ENCODE data around the gene GNG14.
"Not testable (repeated sequence)": the region's sequence is repeated elsewhere in the genome, so short reads cannot be mapped to it uniquely, and the experiment has no call there.

Gene GNG14

GRCh38 chr19:12695514-12695913 lies 7.7 kb downstream of the GNG14 start:
- ATAC-seq (replicated peaks): no peak
- no peaks in the 10 kb centered on the region for H3K9me3 Mint-ChIP-seq
- H3K4me3 Mint-ChIP-seq: peak overlapping the region; percentile 84 to 90
- peaks cover 3 to 19% of the 10 kb centered on the region in 2 donors for H3K4me1 Mint-ChIP-seq
- peaks cover 14 to 22% of the 10 kb centered on the region in 2 donors for H3K36me3 Mint-ChIP-seq
- H3K27ac Mint-ChIP-seq: no peak overlapping the region
- no peaks in the 10 kb centered on the region for H3K27me3 Mint-ChIP-seq
- DNase-seq: no peak

- H3K27me3 Mint-ChIP-seq: no peaks in the 10 kb centered on the region
- DNase-seq (no peak), ATAC-seq (replicated peaks) (peak; percentile 27 to 33)
- no peaks in the 10 kb centered on the region for H3K9me3 Mint-ChIP-seq
- H3K4me3 Mint-ChIP-seq: peak overlapping the region; percentile 84 to 90
- peaks cover 18 to 26% of the 10 kb centered on the region in 2 donors for H3K36me3 Mint-ChIP-seq
- H3K4me1 Mint-ChIP-seq: peaks cover 3 to 19% of the 10 kb centered on the region in 2 donors
- peak overlapping the region; percentile 96 for H3K27ac Mint-ChIP-seq
These were observed 8.2 kb downstream of the GNG14 start for GRCh38 chr19:12695997-12696365.

GRCh38 chr19:12696366-12697335 lies 8.9 kb downstream of the GNG14 start, which contains the start of gene FBXW9:
Gene FBXW9, minus strand, starts transcription at chr19:12696631. Its CDS starts 50 bp downstream, at chr19:12696581.
- DNase-seq (peak; percentile 96), ATAC-seq (replicated peaks) (peak; percentile 93 to 94)
- no peaks in the 10 kb centered on the region for H3K27me3 Mint-ChIP-seq
- H3K4me1 Mint-ChIP-seq: peaks cover 3 to 19% of the 10 kb centered on the region in 2 donors
- H3K36me3 Mint-ChIP-seq: peaks cover 19 to 26% of the 10 kb centered on the region in 2 donors
- H3K27ac Mint-ChIP-seq: peak within 1 kb of the TSS; percentile 96
- peak within 1 kb of the TSS; percentile 84 to 90 for H3K4me3 Mint-ChIP-seq
- no peaks in the 10 kb centered on the region for H3K9me3 Mint-ChIP-seq

GRCh38 chr19:12697425-12697824 lies 9.6 kb downstream of the GNG14 start:
- not testable (repeated sequence) for H3K27me3 Mint-ChIP-seq; DNase-seq; H3K9me3 Mint-ChIP-seq; ATAC-seq (replicated peaks)
- Mint-ChIP-seq H3K4me3 (peak overlapping the region; percentile 84 to 90), H3K36me3 (peaks cover 24 to 34% of the 10 kb centered on the region in 2 donors), H3K27ac (peak overlapping the region; percentile 96), H3K4me1 (peaks cover 3 to 19% of the 10 kb centered on the region in 2 donors)

GRCh38 chr19:12698138-12698537 lies 10.3 kb downstream of the GNG14 start:
- Mint-ChIP-seq H3K27me3 (no peaks in the 10 kb centered on the region), H3K36me3 (peaks cover 27 to 38% of the 10 kb centered on the region in 2 donors), H3K27ac (peak overlapping the region; percentile 85), H3K4me1 (peaks cover 3 to 19% of the 10 kb centered on the region in 2 donors), H3K4me3 (peak overlapping the region; percentile 49 to 77), H3K9me3 (no peaks in the 10 kb centered on the region)
- no peak for DNase-seq
- ATAC-seq (replicated peaks): no peak

- no peak overlapping the region for H3K4me3 Mint-ChIP-seq
- ATAC-seq (replicated peaks) (no peak), DNase-seq (no peak)
- H3K27ac Mint-ChIP-seq: no peak overlapping the region
- H3K36me3 Mint-ChIP-seq: peaks cover 43 to 53% of the 10 kb centered on the region in 2 donors
- no peaks in the 10 kb centered on the region for H3K9me3 Mint-ChIP-seq
- peaks cover 5 to 13% of the 10 kb centered on the region in 2 donors for H3K4me1 Mint-ChIP-seq
- no peaks in the 10 kb centered on the region for H3K27me3 Mint-ChIP-seq
These were observed 13.9 kb downstream of the GNG14 start for GRCh38 chr19:12701596-12702282.

GRCh38 chr19:12703046-12703445 lies 15.2 kb downstream of the GNG14 start:
- Mint-ChIP-seq H3K9me3 (no peaks in the 10 kb centered on the region), H3K27me3 (no peaks in the 10 kb centered on the region), H3K4me1 (peaks cover 4 to 9% of the 10 kb centered on the region in 2 donors), H3K36me3 (peaks cover 43 to 51% of the 10 kb centered on the region in 2 donors), H3K27ac (peak overlapping the region; percentile 69), H3K4me3 (no peak overlapping the region)
- ATAC-seq (replicated peaks): peak; percentile 75 to 77
- no peak for DNase-seq

GRCh38 chr19:12705169-12705568 lies 17.4 kb downstream of the GNG14 start:
- peaks cover 40 to 45% of the 10 kb centered on the region in 2 donors for H3K36me3 Mint-ChIP-seq
- H3K9me3 Mint-ChIP-seq: no peaks in the 10 kb centered on the region
- DNase-seq: no peak
- ATAC-seq (replicated peaks): no peak
- H3K27ac Mint-ChIP-seq: no peak overlapping the region
- H3K4me3 Mint-ChIP-seq: no peak overlapping the region
- H3K4me1 Mint-ChIP-seq: peaks cover 0 to 2% of the 10 kb centered on the region in 2 donors
- no peaks in the 10 kb centered on the region for H3K27me3 Mint-ChIP-seq

- peak overlapping the region; percentile 33 for H3K27ac Mint-ChIP-seq
- H3K9me3 Mint-ChIP-seq: no peaks in the 10 kb centered on the region
- DNase-seq (no peak), ATAC-seq (replicated peaks) (no peak)
- H3K4me3 Mint-ChIP-seq: no peak overlapping the region
- no peaks in the 10 kb centered on the region for H3K27me3 Mint-ChIP-seq
- peaks cover 42 to 49% of the 10 kb centered on the region in 2 donors for H3K36me3 Mint-ChIP-seq
- H3K4me1 Mint-ChIP-seq: peaks cover 0 to 2% of the 10 kb centered on the region in 2 donors
These were observed 18.0 kb downstream of the GNG14 start for GRCh38 chr19:12705654-12706331.

GRCh38 chr19:12706332-12706718 lies 18.5 kb downstream of the GNG14 start:
- no peaks in the 10 kb centered on the region for H3K9me3 Mint-ChIP-seq
- peaks cover 40 to 49% of the 10 kb centered on the region in 2 donors for H3K36me3 Mint-ChIP-seq
- H3K4me1 Mint-ChIP-seq: peaks cover 0 to 2% of the 10 kb centered on the region in 2 donors
- no peak for DNase-seq
- H3K27ac Mint-ChIP-seq: peak overlapping the region; percentile 31
- ATAC-seq (replicated peaks): no peak
- no peak overlapping the region for H3K4me3 Mint-ChIP-seq
- no peaks in the 10 kb centered on the region for H3K27me3 Mint-ChIP-seq

GRCh38 chr19:12708641-12709040 lies 20.8 kb downstream of the GNG14 start:
- ATAC-seq (replicated peaks) (no peak), DNase-seq (no peak)
- Mint-ChIP-seq H3K36me3 (peaks cover 40 to 43% of the 10 kb centered on the region in 2 donors), H3K27ac (no peak overlapping the region), H3K27me3 (no peaks in the 10 kb centered on the region), H3K4me1 (peaks cover 2 to 4% of the 10 kb centered on the region in 2 donors), H3K9me3 (no peaks in the 10 kb centered on the region), H3K4me3 (no peak overlapping the region)

GRCh38 chr19:12711187-12711586 lies 23.4 kb downstream of the GNG14 start:
- H3K36me3 Mint-ChIP-seq: peaks cover 33 to 40% of the 10 kb centered on the region in 2 donors
- H3K4me3 Mint-ChIP-seq: no peak overlapping the region
- ATAC-seq (replicated peaks) (no peak), DNase-seq (no peak)
- H3K4me1 Mint-ChIP-seq: peaks cover 0 to 10% of the 10 kb centered on the region in 2 donors
- H3K27ac Mint-ChIP-seq: peak overlapping the region; percentile 62
- no peaks in the 10 kb centered on the region for H3K9me3 Mint-ChIP-seq
- H3K27me3 Mint-ChIP-seq: no peaks in the 10 kb centered on the region

- not testable (repeated sequence) for H3K4me3 Mint-ChIP-seq; H3K27ac Mint-ChIP-seq; DNase-seq; H3K9me3 Mint-ChIP-seq; H3K27me3 Mint-ChIP-seq; ATAC-seq (replicated peaks)
- H3K4me1 Mint-ChIP-seq: peaks cover 5 to 16% of the 10 kb centered on the region in 2 donors
- peaks cover 37 to 45% of the 10 kb centered on the region in 2 donors for H3K36me3 Mint-ChIP-seq
These were observed 24.3 kb downstream of the GNG14 start for GRCh38 chr19:12712077-12712476.

GRCh38 chr19:12713304-12713703 lies 25.5 kb downstream of the GNG14 start:
- not testable (repeated sequence) for H3K27ac Mint-ChIP-seq; H3K4me3 Mint-ChIP-seq; DNase-seq; H3K9me3 Mint-ChIP-seq; H3K27me3 Mint-ChIP-seq; ATAC-seq (replicated peaks)
- Mint-ChIP-seq H3K4me1 (peaks cover 5 to 18% of the 10 kb centered on the region in 2 donors), H3K36me3 (peaks cover 36 to 46% of the 10 kb centered on the region in 2 donors)

All from stimulated activated naive B cell treated with anti-CD40 and anti-IgM and Interleukin-4, amounts not matched to agents 10 μg/mL and 1 μg/mL and 100 μg/mL, for 72 hours (primary cell).